Natural killer cell treated with Interleukin-12 subunit alpha and Interleukin-12 subunit beta and Interleukin-15 and Interleukin-18, amount 100 ng/mL, for 72 hours (primary cell): ENCODE results near the gene SUPT5H. TPM values are rescaled to one million over a fixed set of nuclear protein-coding genes. Genes with fewer than 3 reads are reported as not detected.

Experiments used
- ATAC-seq, 2 donors: fragments of 150-1000 bp; cut with Tn5 transposase in 1 of 2; sonication (Bioruptor Pico), chemical (Tn5 transposase) in 1 of 2; 2 replicates each; pipeline ENCODE4 v1.10.0; 2021
- DNase-seq: peaks from one replicate; pipeline ENCODE4 v3.0.0; 2022; ENCODE audit warnings: low spot score
- H3K27ac Mint-ChIP-seq, 2 donors: 1 replicate in 1 of 2; 2 replicates in 1 of 2; pipeline ENCODE4 v1.8.0; 2022; ENCODE audit warnings: mixed read lengths in 2 of 2, mild to moderate bottlenecking in 1 of 2, moderate library complexity in 1 of 2
- H3K27me3 Mint-ChIP-seq, 2 donors: 1 replicate in 1 of 2; 2 replicates in 1 of 2; pipeline ENCODE4 v1.8.0; 2022; ENCODE audit warnings: mixed read lengths in 2 of 2
- H3K36me3 Mint-ChIP-seq: one replicate; pipeline ENCODE4 v1.8.0; 2022; ENCODE audit warnings: mixed read lengths
- H3K4me1 Mint-ChIP-seq, 2 donors: 1 replicate in 1 of 2; 2 replicates in 1 of 2; pipeline ENCODE4 v1.8.0; 2022; ENCODE audit warnings: low read depth in 2 of 2, mixed read lengths in 2 of 2, mild to moderate bottlenecking in 1 of 2
- H3K4me3 Mint-ChIP-seq: one replicate; pipeline ENCODE4 v1.8.0; 2022; ENCODE audit warnings: mixed read lengths
- H3K9me3 Mint-ChIP-seq: 2 replicates; pipeline ENCODE4 v1.8.0; 2022; ENCODE audit warnings: mixed read lengths
- total RNA-seq, 2 donors: library from RNA; stranded (reverse); gene quantifications; one replicate each; pipeline ENCODE4 v1.2.3, GENCODE V29; 2022

SUPT5H gene
- total RNA-seq, 2 donors from 2014 or later = 164 to 192 TPM

DNA sequence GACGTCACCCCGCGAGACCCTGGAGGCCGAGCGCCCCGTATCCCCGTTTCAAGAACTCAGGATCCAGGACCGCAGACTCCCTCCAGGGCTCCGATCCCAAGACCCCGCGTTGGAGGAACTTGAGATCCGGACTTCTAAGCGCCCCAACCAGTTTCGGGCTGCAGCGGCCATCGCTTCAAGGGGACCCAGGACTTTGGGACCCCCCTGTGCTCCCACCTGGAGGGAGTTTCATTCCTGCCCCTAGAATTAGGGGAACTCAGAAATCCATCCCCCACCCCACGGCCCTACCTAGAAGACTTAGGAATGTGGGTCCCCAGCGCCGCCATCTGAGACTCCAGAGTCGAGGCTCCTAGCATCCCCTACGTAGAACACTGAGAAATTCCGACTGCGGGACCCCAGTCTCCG lies 32.5 kb upstream of the SUPT5H start:
- no peaks in the 10 kb centered on the region for H3K27me3 Mint-ChIP-seq
- H3K4me1 Mint-ChIP-seq = peaks cover 50 to 52% of the 10 kb centered on the region in 2 donors
- H3K36me3 Mint-ChIP-seq = peaks cover 6% of the 10 kb centered on the region
- no peaks in the 10 kb centered on the region for H3K9me3 Mint-ChIP-seq
- H3K4me3 Mint-ChIP-seq = peak overlapping the region; percentile 81
- DNase-seq (no peak), ATAC-seq (no peak)
- H3K27ac Mint-ChIP-seq = peak overlapping the region in 1 of 2 donors; percentile 78

DNA sequence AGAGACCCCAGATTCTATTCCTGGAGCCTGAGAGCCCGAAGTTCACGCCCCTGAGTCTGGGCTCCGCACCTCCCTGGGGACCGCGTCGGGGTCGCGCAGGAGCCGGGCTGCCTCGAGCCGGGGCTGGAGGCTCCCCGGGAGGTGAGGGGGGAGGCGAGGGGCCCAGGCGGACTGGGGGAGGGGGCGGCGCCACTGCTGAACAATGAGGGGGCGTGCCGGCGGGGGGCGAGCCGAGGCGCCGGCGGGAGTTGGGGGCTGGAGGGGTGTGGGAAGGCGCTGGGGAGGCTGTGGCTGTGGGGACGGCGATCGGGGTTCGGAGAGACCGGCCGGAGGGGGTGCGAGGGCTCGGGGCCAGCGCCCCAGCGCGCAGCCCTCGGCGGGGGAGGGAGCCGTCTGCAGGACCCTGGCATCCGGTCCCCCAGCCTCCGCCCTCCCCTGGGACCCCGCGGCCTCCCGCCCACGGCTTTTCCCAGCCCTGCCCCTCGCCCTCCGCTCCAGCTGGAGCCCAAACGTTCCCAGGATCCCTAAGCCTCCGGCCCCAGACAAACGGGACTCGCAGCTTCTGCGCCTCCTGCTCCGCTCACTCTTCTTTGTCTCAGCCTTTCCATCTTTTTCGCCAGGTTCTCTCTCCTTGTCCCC lies 32.0 kb upstream of the SUPT5H start:
- Mint-ChIP-seq H3K4me3 (peak overlapping the region; percentile 81), H3K4me1 (peaks cover 45 to 46% of the 10 kb centered on the region in 2 donors), H3K36me3 (peaks cover 6% of the 10 kb centered on the region), H3K9me3 (no peaks in the 10 kb centered on the region), H3K27ac (peak overlapping the region; percentile 76 to 78), H3K27me3 (no peaks in the 10 kb centered on the region)
- ATAC-seq (no peak), DNase-seq (no peak)

GRCh38 chr19:39413911-39414608 lies 31.3 kb upstream of the SUPT5H start:
- DNase-seq (no peak), ATAC-seq (no peak)
- no peaks in the 10 kb centered on the region for H3K36me3 Mint-ChIP-seq
- H3K4me3 Mint-ChIP-seq = peak overlapping the region; percentile 81
- peak overlapping the region; percentile 54 to 76 for H3K27ac Mint-ChIP-seq
- H3K27me3 Mint-ChIP-seq = no peaks in the 10 kb centered on the region
- no peaks in the 10 kb centered on the region for H3K9me3 Mint-ChIP-seq
- H3K4me1 Mint-ChIP-seq = peaks cover 39 to 40% of the 10 kb centered on the region in 2 donors

- Mint-ChIP-seq H3K4me3 (no peak overlapping the region), H3K27ac (no peak overlapping the region), H3K36me3 (no peaks in the 10 kb centered on the region)
These were observed 30.0 kb upstream of the SUPT5H start for GRCh38 chr19:39415111-39416046.

DNA sequence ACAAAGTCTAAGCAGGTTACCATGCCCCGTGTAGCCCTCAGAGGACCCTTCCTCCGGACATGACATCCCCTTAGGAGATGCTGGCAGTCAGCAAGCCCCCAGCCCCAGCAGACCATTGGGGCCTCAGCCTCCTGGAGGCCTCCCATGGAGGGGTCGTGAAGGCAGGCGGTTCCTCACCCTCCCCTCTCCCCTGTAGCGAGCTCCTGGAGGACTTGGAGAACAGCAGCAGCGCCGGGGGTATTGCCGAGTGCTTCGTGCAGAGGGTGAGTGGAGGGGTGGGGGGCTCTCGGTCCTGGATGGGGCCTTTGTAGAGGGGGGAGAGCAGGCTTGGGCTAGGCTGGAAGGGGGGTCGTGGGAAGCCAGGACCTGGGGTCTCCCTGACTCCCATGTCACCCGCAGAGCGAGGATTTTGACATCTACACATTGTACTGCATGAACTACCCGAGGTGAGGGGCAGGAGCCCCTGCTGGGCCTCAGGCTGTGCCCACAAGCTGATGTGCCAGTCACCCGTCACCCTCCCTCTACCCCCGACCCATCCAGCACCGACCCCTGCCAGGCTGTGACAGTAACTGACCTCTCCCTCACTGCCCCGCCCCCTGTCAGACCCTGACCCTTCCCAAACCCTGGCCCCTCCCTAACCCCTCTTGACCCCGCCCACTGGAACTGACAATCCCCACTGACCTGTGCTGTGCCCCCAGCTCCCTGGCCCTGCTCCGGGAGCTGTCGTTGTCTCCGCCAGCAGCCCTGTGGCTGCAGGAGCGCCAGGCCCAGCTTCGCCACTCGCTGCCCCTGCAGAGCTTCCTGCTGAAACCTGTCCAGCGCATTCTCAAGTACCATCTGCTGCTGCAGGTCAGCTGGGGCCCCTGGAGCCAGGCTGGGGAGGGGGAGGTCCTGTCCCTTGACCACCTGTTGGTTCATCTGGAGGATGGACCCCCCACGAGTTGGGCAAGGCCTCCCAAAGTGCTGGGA lies 28.9 kb upstream of the SUPT5H start:
- DNase-seq (no peak), ATAC-seq (no peak)
- Mint-ChIP-seq H3K27me3 (no peaks in the 10 kb centered on the region), H3K27ac (no peak overlapping the region), H3K9me3 (no peaks in the 10 kb centered on the region), H3K4me3 (no peak overlapping the region), H3K36me3 (no peaks in the 10 kb centered on the region), H3K4me1 (peaks cover 23 to 26% of the 10 kb centered on the region in 2 donors)

More at GRCh38 chr19:39415111-39416046, 30.0 kb upstream of the SUPT5H start:
- H3K9me3 Mint-ChIP-seq = no peaks in the 10 kb centered on the region
- peaks cover 34 to 36% of the 10 kb centered on the region in 2 donors for H3K4me1 Mint-ChIP-seq
- DNase-seq = no peak
- no peaks in the 10 kb centered on the region for H3K27me3 Mint-ChIP-seq
- no peak for ATAC-seq

GRCh38 chr19:39417463-39418181 lies 27.8 kb upstream of the SUPT5H start:
- no peak overlapping the region for H3K27ac Mint-ChIP-seq
- no peak for ATAC-seq

GRCh38 chr19:39419003-39419402 lies 26.4 kb upstream of the SUPT5H start:
- no peak for DNase-seq
- Mint-ChIP-seq H3K4me3 (no peak overlapping the region), H3K27me3 (no peaks in the 10 kb centered on the region), H3K27ac (no peak overlapping the region), H3K9me3 (no peaks in the 10 kb centered on the region), H3K36me3 (no peaks in the 10 kb centered on the region), H3K4me1 (peaks cover 9 to 12% of the 10 kb centered on the region in 2 donors)
- ATAC-seq = no peak

More at GRCh38 chr19:39417463-39418181, 27.8 kb upstream of the SUPT5H start:
- Mint-ChIP-seq H3K4me3 (no peak overlapping the region), H3K27me3 (no peaks in the 10 kb centered on the region), H3K4me1 (peaks cover 14 to 17% of the 10 kb centered on the region in 2 donors), H3K36me3 (no peaks in the 10 kb centered on the region), H3K9me3 (no peaks in the 10 kb centered on the region)
- DNase-seq = no peak

DNA sequence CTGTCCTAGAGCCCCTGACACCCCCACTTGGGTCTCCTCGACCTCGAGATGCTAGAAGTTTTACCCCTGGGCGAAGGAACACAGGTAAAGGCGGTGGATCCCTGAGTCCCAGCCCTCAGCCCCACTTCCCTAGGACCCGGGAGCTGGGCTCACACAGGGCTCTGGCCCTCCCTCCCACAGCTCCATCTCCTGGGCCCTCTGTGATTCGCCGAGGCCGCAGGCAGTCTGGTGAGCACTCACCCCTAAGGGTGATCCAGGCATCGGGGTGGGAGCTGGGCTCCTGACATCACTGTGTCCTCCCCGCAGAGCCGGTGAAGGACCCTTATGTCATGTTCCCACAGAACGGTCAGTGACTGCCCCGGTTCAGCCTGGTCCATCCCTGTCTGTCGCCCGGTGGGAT lies 24.6 kb upstream of the SUPT5H start:
- Mint-ChIP-seq H3K9me3 (no peaks in the 10 kb centered on the region), H3K36me3 (no peaks in the 10 kb centered on the region), H3K4me3 (no peak overlapping the region), H3K27ac (no peak overlapping the region), H3K4me1 (peaks cover 4 to 5% of the 10 kb centered on the region in 2 donors), H3K27me3 (no peaks in the 10 kb centered on the region)
- ATAC-seq (no peak), DNase-seq (no peak)

- H3K36me3 Mint-ChIP-seq = no peaks in the 10 kb centered on the region
- H3K27ac Mint-ChIP-seq = no peak overlapping the region
- H3K9me3 Mint-ChIP-seq = no peaks in the 10 kb centered on the region
- H3K4me1 Mint-ChIP-seq = peaks cover 6 to 11% of the 10 kb centered on the region in 2 donors
- ATAC-seq = no peak
- no peak for DNase-seq
- H3K4me3 Mint-ChIP-seq = no peak overlapping the region
- H3K27me3 Mint-ChIP-seq = no peaks in the 10 kb centered on the region
These were observed 23.4 kb upstream of the SUPT5H start for GRCh38 chr19:39422020-39422419.

GRCh38 chr19:39423258-39424086 lies 21.9 kb upstream of the SUPT5H start:
- ATAC-seq (no peak), DNase-seq (no peak)
- no peak overlapping the region for H3K27ac Mint-ChIP-seq
- H3K9me3 Mint-ChIP-seq = no peaks in the 10 kb centered on the region
- no peak overlapping the region for H3K4me3 Mint-ChIP-seq
- H3K27me3 Mint-ChIP-seq = no peaks in the 10 kb centered on the region
- H3K4me1 Mint-ChIP-seq = peaks cover 3 to 11% of the 10 kb centered on the region in 2 donors
- no peaks in the 10 kb centered on the region for H3K36me3 Mint-ChIP-seq

DNA sequence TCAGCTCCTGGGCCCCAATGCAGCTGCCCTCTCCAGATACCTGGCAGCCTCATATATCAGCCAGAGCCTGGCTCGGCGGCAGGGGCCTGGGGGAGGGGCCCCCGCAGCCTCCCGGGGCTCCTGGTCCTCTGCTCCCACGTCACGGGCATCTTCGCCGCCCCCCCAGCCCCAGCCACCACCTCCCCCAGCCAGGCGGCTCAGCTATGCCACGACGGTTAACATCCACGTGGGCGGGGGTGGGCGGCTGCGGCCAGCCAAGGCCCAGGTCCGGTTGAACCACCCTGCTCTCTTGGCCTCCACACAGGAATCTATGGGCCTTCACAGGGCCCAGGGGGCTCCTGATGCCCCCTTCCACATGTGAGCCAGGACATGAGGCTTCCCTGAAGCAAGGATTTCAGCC lies 20.4 kb upstream of the SUPT5H start:
- Mint-ChIP-seq H3K9me3 (no peaks in the 10 kb centered on the region), H3K36me3 (no peaks in the 10 kb centered on the region), H3K4me1 (peaks cover 3 to 11% of the 10 kb centered on the region in 2 donors), H3K27me3 (no peaks in the 10 kb centered on the region), H3K4me3 (no peak overlapping the region), H3K27ac (no peak overlapping the region)
- ATAC-seq (no peak), DNase-seq (no peak)

DNA sequence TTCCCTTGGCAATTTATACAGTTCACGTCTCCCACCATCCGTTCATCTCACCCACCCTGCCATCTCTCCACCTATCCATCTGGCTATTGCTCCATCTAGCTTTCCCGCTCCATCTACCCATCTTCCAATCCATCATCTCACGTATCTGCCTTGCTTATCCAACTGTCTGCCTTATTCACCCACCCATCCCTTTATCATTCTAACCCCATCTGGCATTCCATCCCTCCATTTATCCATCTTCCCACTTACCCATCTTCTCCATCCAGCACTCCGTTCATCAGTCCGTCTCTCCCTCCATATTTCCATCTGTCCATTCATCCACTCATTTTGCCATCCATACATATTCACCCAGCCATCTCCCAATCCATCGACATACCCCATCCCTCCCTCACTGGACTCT lies 19.6 kb upstream of the SUPT5H start:
- Mint-ChIP-seq H3K4me3 (no peak overlapping the region), H3K36me3 (no peaks in the 10 kb centered on the region), H3K4me1 (peaks cover 3 to 16% of the 10 kb centered on the region in 2 donors), H3K9me3 (no peaks in the 10 kb centered on the region), H3K27ac (no peak overlapping the region), H3K27me3 (no peaks in the 10 kb centered on the region)
- DNase-seq = no peak
- ATAC-seq = no peak
